H1 (cell line): ENCODE data around the gene NR3C1. TPM values are rescaled to one million over a fixed set of nuclear protein-coding genes. Genes with fewer than 3 reads are reported as not detected.

Experiments used
- CTCF ChIA-PET: fragments of 300-600 bp; sonication (Branson Sonifier 250); formaldehyde crosslinking; loops from one replicate; lab custom pipeline; 2021; ENCODE audit not compliant: partially characterized antibody; lab: Charles Lee
- POLR2A ChIA-PET: fragments of 300-600 bp; sonication (Branson Sonifier 250); formaldehyde crosslinking; loops from one replicate; lab custom pipeline; 2021; ENCODE audit warnings: inconsistent platforms; ENCODE audit not compliant: partially characterized antibody; lab: Charles Lee
- DNase-seq, 2 experiments: peaks; one replicate each; pipeline versions ENCODE4 v3.0.0 to v3.0.0-alpha.2; 2010 to 2022; ENCODE audit warnings: low spot score in 2 of 2, low read depth in 1 of 2, mixed read lengths in 1 of 2
- FAIRE-seq: peaks from 2 replicates; lab custom pipeline; 2011; peaks lifted over from hg19 to GRCh38; lab: Jason Lieb, UNC
- H2AFZ ChIP-seq: 2 replicates; pipeline ENCODE4 v1.8.1; 2012; ENCODE audit warnings: low read length, inconsistent platforms
- H2AK5ac ChIP-seq: 2 replicates; pipeline ENCODE4 v1.6.1; 2013; ENCODE audit warnings: low read depth, low read length
- H2BK120ac ChIP-seq: replicated peaks from 2 replicates; pipeline ENCODE3; 2013; ENCODE audit warnings: low read depth, low read length, inconsistent platforms
- H2BK12ac ChIP-seq: 2 replicates; pipeline ENCODE4 v1.6.1; 2013; ENCODE audit warnings: low read depth, low read length
- H2BK15ac ChIP-seq: 2 replicates; pipeline ENCODE4 v1.6.1; 2013; ENCODE audit warnings: low read length
- H2BK20ac ChIP-seq: 2 replicates; pipeline ENCODE4 v1.6.1; 2013; ENCODE audit warnings: low read length
- H2BK5ac ChIP-seq: 2 replicates; pipeline ENCODE4 v1.6.1; 2013; ENCODE audit warnings: low read depth, low read length
- H3K14ac ChIP-seq: 2 replicates; pipeline ENCODE4 v1.6.1; 2013; ENCODE audit warnings: inconsistent platforms; ENCODE audit not compliant: insufficient read length
- H3K18ac ChIP-seq: 2 replicates; pipeline ENCODE4 v1.6.1; 2013; ENCODE audit warnings: low read length; ENCODE audit errors: extremely low read depth
- H3K23ac ChIP-seq: 2 replicates; pipeline ENCODE4 v1.6.1; 2013; ENCODE audit warnings: inconsistent platforms; ENCODE audit not compliant: insufficient read length
- H3K23me2 ChIP-seq: 2 replicates; pipeline ENCODE4 v1.6.1; 2013; ENCODE audit warnings: low read depth, low read length
- H3K27ac ChIP-seq: 2 replicates; pipeline ENCODE4 v1.6.1; 2011; ENCODE audit warnings: low read depth, low read length, inconsistent platforms
- H3K27me3 ChIP-seq, 4 experiments: replicated peaks in 1 of 4; 1 replicate in 1 of 4; 2 replicates in 3 of 4; pipeline versions ENCODE4 v1.6.1 to v1.8.1; 2011 to 2013; ENCODE audit warnings: low read length in 3 of 4, mild to moderate bottlenecking in 3 of 4, inconsistent platforms in 2 of 4, mixed read lengths in 2 of 4, moderate library complexity in 1 of 4; ENCODE audit not compliant: control insufficient read depth in 3 of 4, insufficient read depth in 3 of 4; ENCODE audit errors: extremely low read depth in 1 of 4
- H3K36me3 ChIP-seq, 4 experiments: 2 replicates each; pipeline versions ENCODE4 v1.6.1 to v1.8.1; 2011 to 2013; ENCODE audit warnings: mild to moderate bottlenecking in 4 of 4, low read length in 3 of 4, moderate library complexity in 2 of 4, control low read depth in 1 of 4, inconsistent platforms in 1 of 4; ENCODE audit not compliant: insufficient read depth in 4 of 4, control insufficient read depth in 2 of 4
- H3K4ac ChIP-seq: replicated peaks from 2 replicates; pipeline ENCODE3; 2013; ENCODE audit warnings: low read length, low read depth, mixed read lengths, inconsistent platforms; ENCODE audit not compliant: insufficient read length
- H3K4me1 ChIP-seq, 4 experiments: replicated peaks in 1 of 4; 1 replicate in 1 of 4; 2 replicates in 3 of 4; pipeline versions ENCODE4 v1.6.1 to v1.8.1; 2011 to 2013; ENCODE audit warnings: low read length in 3 of 4, inconsistent platforms in 2 of 4, mixed read lengths in 1 of 4; ENCODE audit not compliant: insufficient read depth in 4 of 4, control insufficient read depth in 3 of 4
- H3K4me2 ChIP-seq, 2 experiments: 2 replicates each; pipeline versions ENCODE4 v1.6.1 to v1.8.1; 2011 to 2013; ENCODE audit warnings: low read depth in 2 of 2, low read length in 2 of 2, control low read depth in 1 of 2, inconsistent platforms in 1 of 2, mild to moderate bottlenecking in 1 of 2; ENCODE audit not compliant: insufficient read depth in 1 of 2
- H3K4me3 ChIP-seq, 4 experiments: fragments of 200-600, 300-600 bp in 1 of 4; sonication (generic), shearing (Covaris generic), sonication (Bioruptor Twin) in 1 of 4; 2 replicates each; pipeline versions ENCODE4 v1.5.1 to v1.8.1; 2011 to 2016; ENCODE audit warnings: low read length in 4 of 4, low read depth in 3 of 4, control low read depth in 2 of 4, inconsistent platforms in 2 of 4, mild to moderate bottlenecking in 2 of 4, mixed read lengths in 1 of 4, moderate library complexity in 1 of 4; ENCODE audit not compliant: insufficient read depth in 2 of 4; ENCODE audit errors: extremely low read depth in 1 of 4
- H3K56ac ChIP-seq: replicated peaks from 2 replicates; pipeline ENCODE3; 2013; ENCODE audit warnings: low read depth, mild to moderate bottlenecking, mixed read lengths, low read length, inconsistent platforms; ENCODE audit not compliant: insufficient read length
- H3K79me1 ChIP-seq: 2 replicates; pipeline ENCODE4 v1.6.1; 2013; ENCODE audit warnings: low read depth, low read length, control low read depth
- H3K79me2 ChIP-seq, 2 experiments: 2 replicates each; pipeline versions ENCODE4 v1.6.1 to v1.8.1; 2012 to 2013; ENCODE audit warnings: low read length in 2 of 2, mild to moderate bottlenecking in 2 of 2, inconsistent platforms in 1 of 2; ENCODE audit not compliant: insufficient read depth in 2 of 2, control insufficient read depth in 1 of 2
- H3K9ac ChIP-seq, 4 experiments: replicated peaks in 1 of 4; 1 replicate in 1 of 4; 2 replicates in 3 of 4; pipeline versions ENCODE4 v1.6.1 to v1.8.1; 2011 to 2013; ENCODE audit warnings: low read depth in 3 of 4, low read length in 3 of 4, control low read depth in 2 of 4, mild to moderate bottlenecking in 2 of 4, moderate library complexity in 2 of 4, inconsistent platforms in 1 of 4; ENCODE audit errors: extremely low read depth in 1 of 4
- H3K9me3 ChIP-seq, 2 experiments: 2 replicates each; pipeline versions ENCODE4 v1.6.1 to v1.8.1; 2012 to 2013; ENCODE audit warnings: mild to moderate bottlenecking in 2 of 2, moderate library complexity in 2 of 2, control low read depth in 1 of 2, inconsistent platforms in 1 of 2, low read depth in 1 of 2, low read length in 1 of 2, mixed read lengths in 1 of 2; ENCODE audit not compliant: insufficient read depth in 2 of 2
- H4K20me1 ChIP-seq, 2 experiments: replicated peaks in 1 of 2; 2 replicates each; pipeline versions ENCODE3 to v1.8.1; 2011 to 2013; ENCODE audit warnings: inconsistent platforms in 2 of 2, low read length in 2 of 2, mild to moderate bottlenecking in 1 of 2; ENCODE audit not compliant: insufficient read depth in 2 of 2, control insufficient read depth in 1 of 2
- H4K5ac ChIP-seq: 2 replicates; pipeline ENCODE4 v1.6.1; 2013; ENCODE audit warnings: low read length, low read depth, mixed read lengths, inconsistent platforms; ENCODE audit not compliant: insufficient read length
- H4K8ac ChIP-seq: 2 replicates; pipeline ENCODE4 v1.8.0; 2013; ENCODE audit warnings: mild to moderate bottlenecking, moderate library complexity, low read length, inconsistent platforms; ENCODE audit not compliant: insufficient read depth; ENCODE audit errors: extremely low read depth
- H4K91ac ChIP-seq: replicated peaks from 2 replicates; pipeline ENCODE3; 2013; ENCODE audit warnings: low read length, mixed read lengths, inconsistent platforms; ENCODE audit not compliant: insufficient read length
- BRCA1 ChIP-seq: IDR thresholded peaks from 2 replicates; pipeline ENCODE4 v1.6.1; 2012; ENCODE audit warnings: low read depth, low read length, improper control_type of control experiment
- CBX8 ChIP-seq: fragments of 300-800, 300-1000 bp; sonication (generic); IDR thresholded peaks from 2 replicates; pipeline ENCODE4 v1.7.1; 2016; ENCODE audit warnings: low read depth, low read length, borderline replicate concordance
- CTBP2 ChIP-seq: IDR thresholded peaks from 2 replicates; pipeline ENCODE4 v1.7.0; 2011; ENCODE audit warnings: borderline replicate concordance, mild to moderate bottlenecking, moderate library complexity, mixed read lengths, low read length; ENCODE audit not compliant: insufficient read depth, insufficient read length
- EP300 ChIP-seq, 2 experiments: IDR thresholded peaks; 1 replicate in 1 of 2; 2 replicates in 1 of 2; pipeline ENCODE4 v1.6.1; 2011 to 2012; ENCODE audit warnings: low read depth in 2 of 2, low read length in 2 of 2, mild to moderate bottlenecking in 2 of 2, borderline replicate concordance in 1 of 2, inconsistent platforms in 1 of 2, moderate library complexity in 1 of 2
- HDAC6 ChIP-seq: IDR thresholded peaks from one replicate; pipeline ENCODE4 v1.7.1; 2012; ENCODE audit warnings: low read depth, mild to moderate bottlenecking, inconsistent platforms, low read length, moderate library complexity
- JUND ChIP-seq: IDR thresholded peaks from 2 replicates; pipeline ENCODE4 v1.6.1; 2011; ENCODE audit warnings: mild to moderate bottlenecking, improper control_type of control experiment, low read length
- KDM1A ChIP-seq: fragments of 200-600, 300-600 bp; sonication (generic); IDR thresholded peaks from 2 replicates; pipeline ENCODE4 v1.7.1; 2016; ENCODE audit warnings: mild to moderate bottlenecking, low read length, borderline replicate concordance
- NANOG ChIP-seq: IDR thresholded peaks from 2 replicates; pipeline ENCODE4 v1.6.1; 2011; ENCODE audit warnings: low read length, low read depth, mild to moderate bottlenecking, inconsistent platforms; ENCODE audit not compliant: insufficient read depth, poor library complexity, severe bottlenecking
- POLR2AphosphoS5 ChIP-seq: IDR thresholded peaks from 2 replicates; pipeline ENCODE4 v1.6.1; 2011; ENCODE audit warnings: low read depth, low read length
- SP1 ChIP-seq: IDR thresholded peaks from 2 replicates; pipeline ENCODE4 v1.6.1; 2011; ENCODE audit warnings: low read depth, low read length
- SP4 ChIP-seq: IDR thresholded peaks from 2 replicates; pipeline ENCODE4 v1.6.1; 2012; ENCODE audit warnings: low read length, inconsistent platforms
- TCF12 ChIP-seq: IDR thresholded peaks from 2 replicates; pipeline ENCODE4 v1.6.1; 2011; ENCODE audit warnings: low read depth, mild to moderate bottlenecking, low read length
- TEAD4 ChIP-seq: IDR thresholded peaks from 2 replicates; pipeline ENCODE4 v1.6.1; 2012; ENCODE audit warnings: low read depth, low read length, inconsistent platforms, mixed read lengths
- WGBS, 2 experiments: shearing (Covaris generic) in 1 of 2; methylation state at CpG; one replicate each; pipeline versions ENCODE4 v1.1.6 to v1.1.7; 2013 to 2015; ENCODE audit warnings: low lambda C conversion rate in 2 of 2, mixed read lengths in 2 of 2, inconsistent platforms in 1 of 2, low coverage in 1 of 2, missing lambda C conversion rate in 1 of 2; ENCODE audit not compliant: insufficient replicate concordance in 2 of 2, insufficient coverage in 1 of 2, insufficient read length in 1 of 2; ENCODE audit errors: extremely low coverage in 1 of 2, missing lambda C conversion rate in 1 of 2; 5-methylcytosine and 5-hydroxymethylcytosine counted together
- polyA plus RNA-seq, 7 experiments: library from polyadenylated mRNA; depleted of rRNA in 3 of 7; stranded (reverse) in 5 of 7; unstranded in 2 of 7; fragments of >200 nt in 5 of 7; fragments of 200-250 nt in 2 of 7; gene quantifications; 1 replicate in 5 of 7; 2 replicates in 1 of 7; 4 replicates in 1 of 7; pipeline versions ENCODE4 v1.2.1 to v1.2.3, GENCODE V29; 2011 to 2013; ENCODE audit warnings: missing spikeins in 2 of 7, mixed read lengths in 2 of 7
- total RNA-seq: library from RNA; stranded (reverse); fragmentation: NEBNext Ultra II Directional; extraction: Animal tissue kit (Norgen Biotek cat#: 25700); gene quantifications from 2 replicates; pipeline ENCODE4 v1.2.1, GENCODE V29; 2021
- TF ChIP-seq, protein P1 (sequence below): IDR thresholded peaks from 2 replicates; pipeline ENCODE4 v1.6.1; 2011; ENCODE audit warnings: low read depth, mild to moderate bottlenecking, low read length; ENCODE audit not compliant: insufficient read depth

Gene NR3C1
- total and polyA plus RNA-seq, 2 of the 8 experiments (the other 6 are each of a cell fraction or from before 2014, with no cell fraction given) = 1.7 to 5.4 TPM

DNA sequence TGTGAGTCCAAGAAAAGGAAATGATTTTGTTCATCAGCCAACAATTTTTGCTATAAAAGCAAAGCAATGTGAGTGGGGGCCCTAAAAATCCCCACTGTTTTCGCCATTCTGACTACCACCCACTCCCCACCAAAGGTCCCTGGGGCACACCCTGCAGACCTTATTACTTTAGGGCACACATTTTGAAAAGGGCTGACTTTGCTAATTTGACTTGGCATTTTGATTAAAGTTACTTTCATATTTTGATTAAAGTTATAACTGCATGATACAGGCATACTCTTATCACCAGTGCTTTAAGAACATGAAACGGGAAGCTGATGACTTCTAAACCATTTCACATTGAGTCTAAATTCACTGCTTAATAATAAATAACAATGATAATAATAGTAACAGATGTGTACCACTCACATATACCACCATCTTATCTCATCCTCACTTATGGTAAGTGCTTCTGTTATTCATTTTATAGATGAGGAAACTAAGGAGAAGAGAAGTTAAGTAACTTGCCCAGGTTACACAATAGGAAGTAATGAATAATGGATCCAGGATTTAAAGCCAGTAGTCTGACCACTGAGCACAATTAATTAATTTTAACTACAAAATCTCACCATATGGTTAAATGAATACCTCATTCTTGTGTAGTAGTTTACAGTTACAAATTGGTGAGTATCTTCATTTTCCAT, 25.4 kb upstream of the NR3C1 start:
- no peak for FAIRE-seq
- TF ChIP-seq EP300 (IDR thresholded peaks at IDR 0.05; ENCODE audit: borderline replicate concordance in 1 of 2, low read depth in 2 of 2, low read length in 2 of 2) (no peak), SP1 (no peak), NANOG (no peak), HDAC6 (no peak), CTBP2 (no peak), TEAD4 (no peak), KDM1A (no peak), SP4 (no peak), JUND (no peak), POLR2AphosphoS5 (no peak), CBX8 (no peak), BRCA1 (no peak), TCF12 (no peak)
- TF ChIP-seq, protein P1, sequence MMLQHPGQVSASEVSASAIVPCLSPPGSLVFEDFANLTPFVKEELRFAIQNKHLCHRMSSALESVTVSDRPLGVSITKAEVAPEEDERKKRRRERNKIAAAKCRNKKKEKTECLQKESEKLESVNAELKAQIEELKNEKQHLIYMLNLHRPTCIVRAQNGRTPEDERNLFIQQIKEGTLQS = no peak

More for the DNA sequence above, 25.4 kb upstream of the NR3C1 start:
- Histone ChIP-seq H3K14ac (no peak overlapping the region), H3K27me3 (no peaks in the 10 kb centered on the region), H3K4me1 (no peaks in the 10 kb centered on the region), H3K4me3 (no peak overlapping the region), H3K23me2 (no peaks in the 10 kb centered on the region), H4K5ac (no peak overlapping the region), H3K36me3 (no peaks in the 10 kb centered on the region), H3K4ac (no peak overlapping the region), H3K79me2 (no peaks in the 10 kb centered on the region), H3K9ac (no peak overlapping the region), H3K4me2 (no peak overlapping the region), H4K8ac (no peak overlapping the region), H3K23ac (no peak overlapping the region), H2AK5ac (no peak overlapping the region), H3K18ac (no peak overlapping the region), H4K20me1 (no peaks in the 10 kb centered on the region), H2BK5ac (no peak overlapping the region), H3K27ac (no peak overlapping the region), H2BK12ac (no peak overlapping the region), H3K9me3 (no peaks in the 10 kb centered on the region), H2AFZ (no peak overlapping the region), H2BK20ac (no peak overlapping the region), H3K56ac (no peak overlapping the region), H4K91ac (no peak overlapping the region), H2BK15ac (no peak overlapping the region), H3K79me1 (no peaks in the 10 kb centered on the region), H2BK120ac (no peak overlapping the region)
- ChIA-PET POLR2A (no interaction called here), CTCF (no interaction called here)
- no peak for DNase-seq
- 97% methylated on average over 2 of the region's 2 CpGs; no CpG with 5 or more reads in 1 of the 2 experiments for WGBS, 2 experiments
